ENCODE data around the gene CDH13. TPM values are rescaled to one million over a fixed set of nuclear protein-coding genes. Genes with fewer than 3 reads are reported as not detected.

The CDH13 gene
- total and polyA plus RNA-seq, 7 donors, result 6.1 to 30.7 (median 22.8) TPM

GRCh38 chr16:83068686-83069085 lies 441.9 kb downstream of the CDH13 start:
- ATAC-seq, result no peak

GRCh38 chr16:83070416-83071209 lies 443.8 kb downstream of the CDH13 start:
- TF ChIP-seq CTCF (IDR thresholded peaks at IDR 0.05), result no peak
- intact Hi-C loops (cut with DNase I), result no loop called here
- no peaks in the 10 kb centered on the region for H3K27me3 ChIP-seq (ENCODE audit: insufficient read depth in 3 of 3, low read length in 2 of 3)
- DNase-seq, result no peak
- H3K4me3 ChIP-seq, result no peak overlapping the region
- no peaks in the 10 kb centered on the region for H3K4me1 ChIP-seq
- no peaks in the 10 kb centered on the region for H3K9me3 ChIP-seq
- WGBS, 3 donors, result 75 to 84% (median 77%) methylated on average over 5 of the region's 5 CpGs
- no peak overlapping the region for H3K27ac ChIP-seq
- no peaks in the 10 kb centered on the region for H3K36me3 ChIP-seq (ENCODE audit: insufficient read depth in 1 of 2, low read depth in 1 of 2)
- no peak for ATAC-seq

More at GRCh38 chr16:83068686-83069085, 441.9 kb downstream of the CDH13 start:
- peak; percentile 25 for TF ChIP-seq CTCF (IDR thresholded peaks at IDR 0.05)
- H3K4me3 ChIP-seq, result no peak overlapping the region
- H3K4me1 ChIP-seq, result peaks cover 6% of the 10 kb centered on the region
- no peak overlapping the region for H3K27ac ChIP-seq
- 19 to 47% (median 27%) methylated on average over 1 of the region's 1 CpG for WGBS, 3 donors
- H3K36me3 ChIP-seq (ENCODE audit: insufficient read depth in 1 of 2, low read depth in 1 of 2), result no peaks in the 10 kb centered on the region
- H3K27me3 ChIP-seq (ENCODE audit: insufficient read depth in 3 of 3, low read length in 2 of 3), result no peaks in the 10 kb centered on the region
- intact Hi-C loops (cut with DNase I), result loop anchor here in 1 of 2 donors (10.0 kb wide), 3 partner anchors 376 to 464 kb away; no protein-coding TSS in a partner anchor
- H3K9me3 ChIP-seq, result no peaks in the 10 kb centered on the region
- DNase-seq, result no peak

GRCh38 chr16:83075956-83076355 lies 449.2 kb downstream of the CDH13 start:
- WGBS, 3 donors, result 56 to 74% (median 64%) methylated on average over 2 of the region's 2 CpGs
- intact Hi-C loops (cut with DNase I), result no loop called here
- H3K27ac ChIP-seq, result no peak overlapping the region
- ATAC-seq, result no peak
- no peak overlapping the region for H3K4me3 ChIP-seq
- H3K36me3 ChIP-seq (ENCODE audit: insufficient read depth in 1 of 2, low read depth in 1 of 2), result no peaks in the 10 kb centered on the region
- TF ChIP-seq CTCF (IDR thresholded peaks at IDR 0.05), result no peak
- no peaks in the 10 kb centered on the region for H3K27me3 ChIP-seq (ENCODE audit: insufficient read depth in 3 of 3, low read length in 2 of 3)
- DNase-seq, result no peak
- H3K4me1 ChIP-seq, result no peaks in the 10 kb centered on the region
- no peaks in the 10 kb centered on the region for H3K9me3 ChIP-seq

GRCh38 chr16:83083361-83083760 lies 456.6 kb downstream of the CDH13 start:
- intact Hi-C loops (cut with DNase I), result loop anchor here in 1 of 2 donors (10.0 kb wide), 2 partner anchors 61 to 69 kb away; no protein-coding TSS in a partner anchor
- Histone ChIP-seq H3K4me1 (no peaks in the 10 kb centered on the region), H3K4me3 (no peak overlapping the region), H3K27me3 (ENCODE audit: insufficient read depth in 3 of 3, low read length in 2 of 3) (no peaks in the 10 kb centered on the region), H3K36me3 (ENCODE audit: insufficient read depth in 1 of 2, low read depth in 1 of 2) (no peaks in the 10 kb centered on the region), H3K9me3 (no peaks in the 10 kb centered on the region), H3K27ac (no peak overlapping the region)
- WGBS, 3 donors, result 70 to 78% (median 76%) methylated on average over 3 of the region's 3 CpGs
- ATAC-seq (no peak), DNase-seq (no peak)
- no peak for TF ChIP-seq CTCF (IDR thresholded peaks at IDR 0.05)

Data from psoas muscle (tissue), 8 donors.